Kidney epithelial cell (primary cell): Measurements from ENCODE around the gene STXBP4. TPM values are rescaled to one million over a fixed set of nuclear protein-coding genes. Genes with fewer than 3 reads are reported as not detected.

Source experiments
- DNase-seq: peaks from one replicate; pipeline ENCODE4 v3.0.0-alpha.2; 2010; ENCODE audit warnings: low read depth
- H3K27me3 ChIP-seq: 2 replicates; pipeline ENCODE4 v1.6.0; 2011; ENCODE audit warnings: low read length; ENCODE audit not compliant: control insufficient read depth, insufficient read depth
- H3K36me3 ChIP-seq: 2 replicates; pipeline ENCODE4 v1.5.1; 2011; ENCODE audit warnings: low read length; ENCODE audit not compliant: control insufficient read depth, insufficient read depth
- H3K4me3 ChIP-seq: 2 replicates; pipeline ENCODE4 v1.5.1; 2011; ENCODE audit warnings: low read depth, mild to moderate bottlenecking, control low read depth, low read length
- total RNA-seq: library from RNA; depleted of rRNA; stranded (reverse); fragments of >200 nt; gene quantifications from 2 replicates; pipeline ENCODE4 v1.2.3, GENCODE V29; 2015
- TF ChIP-seq, protein P1 (sequence below): IDR thresholded peaks from 2 replicates; pipeline ENCODE4 v1.5.1; 2011; ENCODE audit warnings: mild to moderate bottlenecking, moderate library complexity, low read length, control low read depth, inconsistent platforms; ENCODE audit not compliant: insufficient read depth, poor library complexity, severe bottlenecking

STXBP4 gene
- total RNA-seq, 1 donor from 2014 or later = 40.1 TPM

DNA sequence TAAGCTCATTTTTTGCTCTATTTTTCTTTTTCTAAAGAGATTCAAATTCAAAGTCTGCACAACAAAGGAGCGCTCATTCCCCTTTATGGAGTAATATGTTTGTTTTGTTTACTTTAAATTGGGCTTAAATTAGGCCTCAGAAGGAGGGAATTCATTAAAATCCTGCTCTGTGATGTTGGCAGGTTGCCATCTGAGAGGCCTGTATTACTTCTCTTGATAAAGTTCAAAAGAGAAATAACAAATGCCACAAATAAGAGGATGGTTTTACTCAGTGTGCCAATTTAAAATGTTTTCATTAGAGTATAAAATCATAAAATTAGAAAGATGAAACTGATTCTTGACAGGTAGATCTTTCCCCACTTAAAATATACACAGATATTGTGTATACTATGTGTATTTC, 241.7 kb downstream of the STXBP4 start:
- no peak for DNase-seq
- Histone ChIP-seq H3K4me3 (no peak overlapping the region), H3K36me3 (no peaks in the 10 kb centered on the region), H3K27me3 (no peaks in the 10 kb centered on the region)
- TF ChIP-seq, protein P1, sequence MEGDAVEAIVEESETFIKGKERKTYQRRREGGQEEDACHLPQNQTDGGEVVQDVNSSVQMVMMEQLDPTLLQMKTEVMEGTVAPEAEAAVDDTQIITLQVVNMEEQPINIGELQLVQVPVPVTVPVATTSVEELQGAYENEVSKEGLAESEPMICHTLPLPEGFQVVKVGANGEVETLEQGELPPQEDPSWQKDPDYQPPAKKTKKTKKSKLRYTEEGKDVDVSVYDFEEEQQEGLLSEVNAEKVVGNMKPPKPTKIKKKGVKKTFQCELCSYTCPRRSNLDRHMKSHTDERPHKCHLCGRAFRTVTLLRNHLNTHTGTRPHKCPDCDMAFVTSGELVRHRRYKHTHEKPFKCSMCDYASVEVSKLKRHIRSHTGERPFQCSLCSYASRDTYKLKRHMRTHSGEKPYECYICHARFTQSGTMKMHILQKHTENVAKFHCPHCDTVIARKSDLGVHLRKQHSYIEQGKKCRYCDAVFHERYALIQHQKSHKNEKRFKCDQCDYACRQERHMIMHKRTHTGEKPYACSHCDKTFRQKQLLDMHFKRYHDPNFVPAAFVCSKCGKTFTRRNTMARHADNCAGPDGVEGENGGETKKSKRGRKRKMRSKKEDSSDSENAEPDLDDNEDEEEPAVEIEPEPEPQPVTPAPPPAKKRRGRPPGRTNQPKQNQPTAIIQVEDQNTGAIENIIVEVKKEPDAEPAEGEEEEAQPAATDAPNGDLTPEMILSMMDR = no peak

- no peak overlapping the region for H3K4me3 ChIP-seq
- H3K27me3 ChIP-seq = no peaks in the 10 kb centered on the region
- TF ChIP-seq, protein P1 = no peak
- DNase-seq = no peak
- H3K36me3 ChIP-seq = no peaks in the 10 kb centered on the region
Observed at GRCh38 chr17:55212880-55213279, 244.3 kb downstream of the STXBP4 start.

DNA sequence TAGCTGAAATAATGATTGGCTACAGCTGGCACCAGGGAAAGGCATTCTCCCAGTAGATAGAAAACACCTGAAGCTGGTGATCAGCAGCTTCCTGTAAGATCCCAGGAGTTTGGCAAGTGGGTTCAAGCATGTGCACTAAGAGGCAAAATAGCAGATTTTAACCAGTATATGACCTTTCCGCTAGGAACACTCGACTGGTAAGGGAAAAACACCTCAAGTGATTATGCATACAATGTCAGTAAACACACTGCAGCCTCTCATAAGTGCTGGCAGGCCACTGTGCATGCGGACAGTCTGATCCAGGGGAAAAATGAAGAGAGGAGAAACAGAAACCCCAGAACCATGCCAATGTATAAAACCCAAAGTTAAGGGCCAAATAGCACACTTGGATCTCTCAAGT, 247.1 kb downstream of the STXBP4 start:
- Histone ChIP-seq H3K27me3 (no peaks in the 10 kb centered on the region), H3K4me3 (no peak overlapping the region), H3K36me3 (no peaks in the 10 kb centered on the region)
- DNase-seq = no peak
- TF ChIP-seq, protein P1 = no peak

GRCh38 chr17:55216888-55217287, 248.3 kb downstream of the STXBP4 start:
- DNase-seq = no peak
- H3K27me3 ChIP-seq = no peaks in the 10 kb centered on the region
- no peak overlapping the region for H3K4me3 ChIP-seq
- TF ChIP-seq, protein P1 = no peak
- H3K36me3 ChIP-seq = no peaks in the 10 kb centered on the region

DNA sequence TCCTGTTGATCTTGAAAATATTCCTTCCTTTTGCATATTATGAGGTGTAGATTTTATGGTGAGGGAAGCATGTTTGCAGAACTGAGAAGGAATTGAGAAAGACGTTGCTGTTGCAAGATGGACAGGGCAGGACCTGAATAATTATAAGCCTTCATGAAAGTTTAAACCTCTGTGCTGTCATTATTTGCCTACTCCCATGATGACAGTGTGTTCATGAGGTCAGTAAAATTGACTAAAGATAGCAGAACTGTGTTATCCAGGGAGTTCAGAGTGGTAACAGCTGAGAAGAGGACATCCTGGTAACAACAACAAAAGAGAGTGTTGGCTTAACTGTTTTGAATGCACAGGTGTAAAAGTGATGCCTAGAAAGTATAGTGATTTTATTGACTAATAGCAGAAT, 250.9 kb downstream of the STXBP4 start:
- no peaks in the 10 kb centered on the region for H3K27me3 ChIP-seq
- H3K4me3 ChIP-seq = no peak overlapping the region
- DNase-seq = no peak
- TF ChIP-seq, protein P1 = no peak
- H3K36me3 ChIP-seq = no peaks in the 10 kb centered on the region

- no peak overlapping the region for H3K4me3 ChIP-seq
- H3K27me3 ChIP-seq = no peaks in the 10 kb centered on the region
- no peak for DNase-seq
- no peaks in the 10 kb centered on the region for H3K36me3 ChIP-seq
- TF ChIP-seq, protein P1 = no peak
Observed at GRCh38 chr17:55219934-55220333, 251.4 kb downstream of the STXBP4 start.
